Bone marrow (tissue), 2 donors: ENCODE data around the gene IGFL1.
"Not testable (repeated sequence)": the region's sequence is repeated elsewhere in the genome, so short reads cannot be mapped to it uniquely, and the experiment has no call there.

Source experiments
- DNase-seq, 2 donors: peaks; one replicate each; lab custom pipeline; 2025; lab: John Stamatoyannopoulos, UW

The IGFL1 gene

DNA sequence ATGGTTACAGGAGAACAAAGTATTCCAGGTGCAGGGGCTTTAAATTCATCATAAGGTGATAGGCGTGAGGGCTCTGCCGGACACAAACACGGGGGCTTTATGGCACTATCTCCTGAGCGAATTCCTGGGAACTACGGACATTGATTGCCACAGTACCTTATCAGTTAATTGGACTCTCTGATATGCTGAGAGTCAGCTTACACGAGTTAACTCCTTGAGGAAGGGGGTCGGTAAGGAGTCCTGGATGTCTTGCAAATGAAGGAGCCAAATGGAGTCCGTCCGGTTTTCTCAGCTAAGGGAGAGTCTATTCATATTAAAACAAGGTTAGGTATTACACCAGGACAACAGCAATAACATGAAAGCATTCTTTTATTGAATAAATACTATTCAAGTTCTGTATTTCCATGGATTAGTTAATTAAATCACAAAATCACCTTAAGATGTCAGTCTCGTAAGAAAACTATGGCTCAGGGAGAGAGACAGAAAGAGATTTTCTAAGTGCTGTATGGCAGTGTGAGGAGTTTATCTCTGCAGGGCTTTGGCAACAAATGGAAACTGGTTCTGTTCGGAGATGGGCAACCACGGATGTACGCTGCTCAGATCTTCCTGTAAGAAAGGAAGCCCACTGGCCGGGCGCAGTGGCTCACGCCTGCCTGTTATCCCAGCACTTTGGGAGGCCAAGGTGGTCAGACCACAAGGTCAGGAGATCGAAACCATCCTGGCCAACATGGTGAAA is 41.1 kb downstream of the IGFL1 start:
- no peak for DNase-seq

DNA sequence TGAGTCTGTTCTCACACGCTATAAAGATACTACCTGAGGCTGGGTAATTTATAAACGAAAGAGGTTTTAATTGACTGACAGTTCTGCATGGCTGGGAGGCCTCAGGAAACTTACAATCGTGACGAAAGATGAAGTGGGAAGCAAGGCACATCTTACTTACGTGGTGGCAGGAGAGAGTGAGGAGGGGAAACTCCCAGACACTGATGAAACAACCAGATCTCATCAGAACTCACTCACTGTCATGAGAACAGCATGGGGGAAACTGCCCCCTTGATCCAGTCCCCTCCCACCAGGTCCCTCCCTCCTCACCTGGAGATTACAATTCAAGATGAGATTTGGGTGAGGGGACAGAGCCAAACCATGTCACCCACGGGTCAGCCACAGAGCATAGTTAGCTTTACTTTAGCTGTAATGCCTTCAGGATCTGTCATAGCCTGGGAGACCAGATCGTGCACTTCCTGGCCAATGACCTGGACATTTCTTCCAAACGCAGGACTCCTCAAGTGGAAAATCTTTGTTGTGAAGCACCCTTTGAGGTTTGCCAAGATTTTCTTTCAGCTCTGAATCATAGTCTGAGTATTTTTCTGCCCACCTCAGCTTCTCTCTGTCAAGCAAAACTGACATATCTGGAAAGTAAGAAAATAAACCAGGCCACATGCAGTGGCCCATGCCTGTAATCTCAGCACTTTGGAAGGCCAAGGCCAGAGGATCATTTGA is 42.1 kb downstream of the IGFL1 start:
- DNase-seq: no peak

DNA sequence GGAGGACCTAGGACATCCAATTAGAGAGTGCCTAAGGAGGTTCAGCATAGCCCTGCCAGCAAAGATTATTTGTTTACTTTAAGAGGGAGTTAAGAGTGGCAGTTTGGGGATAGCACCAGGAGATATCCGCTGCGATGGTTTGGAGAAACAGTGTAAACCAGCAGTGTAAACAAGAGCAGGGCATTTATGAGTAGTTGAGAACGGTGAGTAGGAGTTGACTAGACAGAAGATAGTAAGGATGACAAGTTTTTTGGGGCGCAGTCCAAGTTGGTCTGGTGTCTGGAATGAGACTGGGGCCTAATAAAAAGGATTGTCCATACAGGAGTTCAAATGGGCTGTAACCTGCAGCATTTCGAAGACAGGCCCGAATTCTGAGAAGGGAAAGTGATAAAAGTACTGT is 44.4 kb downstream of the IGFL1 start:
- not testable (repeated sequence) for DNase-seq

DNA sequence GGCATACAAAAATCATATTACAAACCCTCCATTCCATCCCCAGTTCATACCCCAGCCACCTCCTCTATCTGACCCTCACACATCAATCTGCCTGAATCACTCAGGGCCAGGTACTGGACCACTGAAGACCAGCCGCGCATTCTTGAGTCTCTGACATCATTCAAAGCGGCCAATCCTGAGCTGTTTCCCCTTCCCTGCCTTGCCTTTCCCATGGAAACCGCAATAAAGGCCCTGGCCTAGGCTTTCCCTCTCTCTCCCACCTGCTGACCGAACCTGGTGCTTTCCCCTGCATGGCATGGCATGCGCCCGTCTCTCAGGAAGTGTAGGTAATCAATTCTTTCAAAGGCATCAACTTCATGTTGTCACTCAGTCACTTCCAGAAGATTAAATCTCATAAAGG is 49.6 kb downstream of the IGFL1 start:
- no peak for DNase-seq
